Measurements from ENCODE around the gene ATAD3A.
A peak's percentile ranks its signal among the peaks of the same experiment; 100 is the strongest.
"Not testable (repeated sequence)": the region's sequence is repeated elsewhere in the genome, so short reads cannot be mapped to it uniquely, and the experiment has no call there.

ATAD3A gene

DNA sequence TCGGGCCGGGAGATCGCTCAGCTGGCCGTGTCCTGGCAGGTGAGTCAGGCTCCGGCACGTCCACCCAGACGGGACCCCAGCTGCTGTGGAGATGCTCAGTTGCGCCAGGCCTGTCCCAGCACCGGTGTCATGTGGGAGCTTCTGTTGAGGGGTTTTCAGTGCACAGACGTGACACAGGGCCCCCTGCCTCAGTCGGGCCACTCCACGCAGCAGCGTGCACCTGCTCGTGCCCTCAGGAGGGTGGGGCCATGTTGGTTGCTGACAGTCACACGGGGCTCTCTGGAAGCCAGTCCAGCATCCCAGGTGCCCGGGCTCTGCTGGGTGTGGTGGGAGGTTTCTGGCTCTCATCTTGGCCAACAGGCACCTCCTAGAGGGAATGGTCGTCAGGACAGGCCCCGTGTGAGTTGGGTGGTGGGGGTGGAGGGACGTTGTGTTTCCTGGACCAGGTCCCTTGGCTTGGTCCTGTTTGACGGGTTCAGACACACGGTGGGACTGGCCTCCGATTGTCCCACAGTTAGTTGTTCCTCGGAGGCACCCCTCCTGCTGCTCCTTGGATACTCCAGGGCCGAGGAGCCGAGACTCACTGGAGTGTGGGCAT is 21.2 kb upstream of the ATAD3A start:
- DNase-seq: no peak

DNA sequence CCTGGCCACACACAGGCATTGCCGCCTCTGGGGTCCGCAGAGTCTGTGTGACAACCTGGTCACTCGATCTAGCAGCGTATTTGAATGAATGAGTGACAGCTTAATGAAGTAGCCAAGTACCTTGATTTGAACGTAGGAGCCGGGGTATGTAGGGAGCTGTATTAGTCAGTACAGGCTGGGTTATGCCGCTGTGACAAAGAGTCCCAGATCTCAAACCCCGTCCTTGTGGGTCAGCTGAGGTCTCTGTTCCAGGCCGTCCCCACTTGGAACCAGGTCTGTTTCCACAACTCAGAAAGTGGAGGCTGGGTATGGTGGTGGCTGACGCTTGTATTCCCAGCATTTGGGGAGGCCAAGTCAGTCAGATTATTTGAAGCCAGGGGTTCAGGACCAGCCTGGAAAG is 20.4 kb upstream of the ATAD3A start:
- no peak for DNase-seq

DNA sequence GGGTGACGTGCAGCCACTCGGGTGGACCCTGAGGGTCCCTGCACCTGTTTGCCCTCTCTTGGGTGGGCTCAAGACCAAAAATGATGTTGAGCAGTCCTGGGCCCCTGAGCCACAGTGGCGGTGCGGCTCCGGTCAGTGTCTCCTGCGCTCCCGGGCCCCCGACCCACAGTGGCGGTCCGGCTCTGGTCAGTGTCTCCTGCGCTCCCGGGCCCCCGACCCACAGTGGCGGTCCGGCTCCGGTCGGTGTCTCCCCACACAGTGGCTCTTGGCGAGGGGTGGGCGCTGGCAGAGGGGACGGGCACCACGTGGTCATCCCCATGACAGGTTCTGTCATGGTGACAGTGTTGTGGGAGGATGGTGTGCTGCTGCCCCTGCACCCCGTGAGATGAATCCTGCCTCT is 17.7 kb upstream of the ATAD3A start:
- not testable (repeated sequence) for DNase-seq

DNA sequence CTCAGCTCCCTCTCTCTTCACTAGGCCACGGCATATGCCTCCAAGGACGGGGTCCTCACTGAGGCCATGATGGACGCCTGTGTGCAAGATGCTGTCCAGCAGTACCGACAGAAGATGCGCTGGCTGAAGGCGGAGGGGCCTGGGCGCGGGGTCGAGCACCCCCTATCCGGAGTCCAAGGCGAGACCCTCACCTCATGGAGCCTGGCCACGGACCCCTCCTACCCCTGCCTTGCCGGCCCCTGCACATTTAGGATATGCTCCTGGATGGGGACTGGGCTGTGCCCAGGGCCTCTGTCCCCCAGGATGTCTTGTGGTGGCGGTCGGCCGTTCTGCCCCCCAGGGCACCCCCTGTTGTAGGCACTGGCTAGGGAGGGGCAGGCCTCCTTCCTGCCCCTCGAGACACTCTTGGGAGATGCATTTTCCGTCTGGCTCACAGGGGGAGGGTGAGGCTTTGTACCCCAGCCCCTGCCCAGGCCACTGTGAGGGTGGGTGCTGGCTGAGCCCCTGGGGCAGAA is 16.4 kb upstream of the ATAD3A start:
- not testable (repeated sequence) for DNase-seq

- DNase-seq: peak; percentile 83
Measured at GRCh38 chr1:1504777-1505365, 7.1 kb upstream of the ATAD3A start.

DNA sequence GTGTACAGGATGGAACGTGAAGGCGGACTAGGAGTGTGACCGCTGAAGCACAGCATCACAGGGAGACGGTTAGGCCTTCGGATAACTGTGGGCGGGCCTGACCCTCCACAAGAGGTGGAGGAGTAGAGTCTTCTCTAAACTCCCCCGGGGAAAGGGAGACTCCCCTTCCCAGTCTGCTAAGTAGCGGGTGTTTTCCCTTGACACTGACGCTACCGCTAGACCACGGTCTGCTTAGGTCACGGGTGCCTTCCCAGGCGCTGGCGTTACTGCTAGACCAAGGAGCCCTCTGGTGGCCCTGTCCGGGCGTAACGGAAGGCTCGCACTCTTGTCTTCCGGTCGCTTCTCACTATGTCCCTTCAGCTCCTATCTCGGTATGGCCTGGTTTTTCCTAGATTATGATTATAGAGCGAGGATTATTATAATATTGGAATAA is 6.6 kb upstream of the ATAD3A start:
- peak; percentile 44 for DNase-seq

DNA sequence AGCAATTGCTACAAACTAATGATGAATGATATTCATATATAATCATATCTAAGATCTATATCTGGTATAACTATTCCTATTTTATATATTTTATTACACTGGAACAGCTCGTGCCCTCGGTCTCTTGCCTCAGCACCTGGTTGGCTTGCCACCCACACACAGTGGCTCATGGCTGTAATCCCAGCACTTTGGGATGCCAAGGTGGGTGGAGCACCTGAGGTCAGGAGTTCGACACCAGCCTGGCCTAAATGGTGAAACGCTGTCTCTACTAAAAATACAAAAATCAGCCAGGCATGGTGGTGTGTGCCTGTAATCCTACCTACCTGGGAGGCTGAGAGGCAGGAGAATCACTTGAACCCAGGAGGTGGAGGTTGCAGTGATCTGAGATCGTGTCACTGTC is 6.2 kb upstream of the ATAD3A start:
- DNase-seq: not testable (repeated sequence)

DNA sequence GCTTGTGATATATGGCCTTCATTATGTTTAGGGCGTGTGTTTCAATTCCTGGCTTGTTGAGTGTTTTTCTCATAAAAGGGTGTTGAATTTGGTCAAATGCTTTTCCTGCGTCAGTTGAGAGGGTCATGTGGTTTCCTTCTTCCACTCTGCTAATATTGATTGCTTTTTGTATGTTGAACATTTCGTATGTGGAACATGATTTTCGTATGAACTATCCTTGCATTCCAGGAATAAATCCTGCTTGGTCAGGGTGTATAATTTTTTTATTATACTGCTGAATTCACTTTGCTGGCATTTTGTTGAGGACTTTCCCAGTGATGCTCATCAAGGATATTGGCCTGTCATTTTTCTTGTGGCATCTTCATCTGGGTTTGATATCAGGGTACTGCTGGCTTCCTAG is 4.7 kb upstream of the ATAD3A start:
- DNase-seq: no peak

DNA sequence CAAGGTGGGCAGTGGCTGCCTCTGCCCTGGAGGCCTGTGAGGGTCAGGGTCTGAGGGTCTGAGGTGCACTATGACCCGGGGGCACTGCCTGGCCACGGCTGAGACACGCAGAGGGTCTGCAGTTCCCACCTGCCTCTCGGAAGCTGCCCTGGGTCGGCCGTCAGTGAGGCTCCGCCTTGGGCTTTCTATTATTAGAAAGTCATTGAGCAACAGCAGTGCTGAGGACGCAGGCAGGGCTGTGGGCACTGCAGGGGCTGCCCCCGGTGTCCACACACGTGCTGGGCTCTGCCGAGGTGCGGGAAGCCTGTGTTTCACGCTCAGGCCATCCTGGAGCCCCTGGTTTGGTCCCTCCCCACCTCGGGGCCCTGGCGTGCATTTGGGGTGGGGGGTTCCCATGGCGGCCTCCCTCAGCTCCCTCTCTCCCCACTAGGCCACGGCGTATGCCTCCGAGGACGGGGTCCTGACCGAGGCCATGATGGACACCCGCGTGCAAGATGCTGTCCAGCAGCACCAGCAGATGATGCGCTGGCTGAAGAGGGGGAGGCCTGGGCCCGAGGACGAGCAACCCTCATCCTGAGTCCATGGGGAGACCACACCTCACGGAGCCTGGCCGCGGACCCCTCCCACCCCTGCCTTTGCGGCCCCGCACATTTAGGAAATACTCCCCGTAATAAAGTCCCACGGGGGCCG is 3.0 kb upstream of the ATAD3A start:
- DNase-seq: not testable (repeated sequence)

GRCh38 chr1:1509465-1509850 is 2.5 kb upstream of the ATAD3A start:
- DNase-seq: not testable (repeated sequence)

- peak; percentile 37 for DNase-seq
Measured at GRCh38 chr1:1510912-1511532, 940 bp upstream of the ATAD3A start.

DNA sequence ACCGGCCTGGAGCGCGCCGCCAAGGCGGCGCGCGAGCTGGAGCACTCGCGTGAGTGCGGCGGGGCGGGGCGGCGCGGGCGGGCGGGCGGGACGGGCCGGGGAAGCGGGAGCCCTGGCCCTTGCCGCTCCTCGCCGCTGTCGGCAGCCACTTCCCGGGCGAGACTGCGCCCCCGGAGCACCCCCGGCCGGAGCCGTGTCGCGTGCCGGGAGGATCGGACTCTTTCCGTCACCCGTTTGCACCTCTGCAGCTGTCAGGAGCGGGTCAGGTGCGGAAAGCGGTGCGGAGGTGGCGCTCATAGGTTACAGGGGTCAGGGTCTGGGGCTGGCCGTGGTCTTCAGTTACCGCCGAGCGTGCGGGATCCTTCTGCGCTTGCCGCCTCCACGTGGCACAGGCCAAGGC is 463 bp downstream of the ATAD3A start:
- peak; percentile 31 for DNase-seq

DNA sequence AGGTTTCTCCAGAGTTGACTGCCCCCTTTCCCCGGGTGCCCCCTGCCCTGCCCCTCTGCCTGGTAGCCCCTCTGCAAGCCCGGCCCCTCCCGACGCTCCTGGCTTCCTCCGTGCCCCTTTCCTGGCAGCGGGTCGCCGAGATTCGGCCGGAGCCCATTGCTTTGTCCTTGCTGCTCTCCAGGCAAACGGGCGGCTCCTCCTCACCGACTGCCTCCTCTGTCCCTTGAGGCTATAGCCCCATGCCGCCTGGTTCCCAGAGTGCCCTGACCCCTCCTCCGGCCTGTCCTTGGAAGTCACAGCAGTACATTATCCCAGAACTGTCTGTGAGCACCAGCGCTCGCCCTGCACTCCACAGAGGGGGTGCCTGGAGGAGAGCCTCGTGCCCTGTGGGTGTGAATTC is 1.7 kb downstream of the ATAD3A start:
- DNase-seq: not testable (repeated sequence)

DNA sequence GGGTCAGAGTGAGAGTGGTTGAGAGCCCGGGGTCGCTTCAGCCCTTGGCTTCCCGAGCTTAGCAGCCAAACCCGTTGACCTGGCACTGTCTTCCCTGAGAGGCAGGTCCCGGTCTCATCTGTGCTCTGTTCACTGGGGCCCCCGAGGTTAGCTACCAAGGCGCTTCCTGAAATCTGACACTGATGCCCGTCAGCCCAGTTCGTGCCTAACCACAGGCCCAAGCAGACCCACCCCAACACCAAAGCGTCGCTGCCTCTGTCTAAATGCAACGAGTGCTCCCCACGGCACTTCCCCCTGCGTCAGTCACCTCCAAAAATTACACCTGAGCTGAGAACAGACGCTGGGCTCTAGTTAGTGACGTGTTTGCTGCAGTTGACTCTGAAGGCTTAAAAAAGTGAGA is 2.4 kb downstream of the ATAD3A start:
- DNase-seq: not testable (repeated sequence)

- DNase-seq: not testable (repeated sequence)
Measured at GRCh38 chr1:1516923-1517322, 5.0 kb downstream of the ATAD3A start.

GRCh38 chr1:1517973-1518620 is 6.1 kb downstream of the ATAD3A start:
- no peak for DNase-seq

GRCh38 chr1:1518621-1519007 is 6.7 kb downstream of the ATAD3A start:
- DNase-seq: not testable (repeated sequence)

- not testable (repeated sequence) for DNase-seq
Measured at GRCh38 chr1:1519805-1520505, 8.0 kb downstream of the ATAD3A start.

- DNase-seq: no peak
Measured at GRCh38 chr1:1521331-1521730, 9.4 kb downstream of the ATAD3A start.

GRCh38 chr1:1522536-1522935 is 10.6 kb downstream of the ATAD3A start:
- not testable (repeated sequence) for DNase-seq

- DNase-seq: not testable (repeated sequence)
Measured at GRCh38 chr1:1523226-1523625, 11.3 kb downstream of the ATAD3A start.

DNA sequence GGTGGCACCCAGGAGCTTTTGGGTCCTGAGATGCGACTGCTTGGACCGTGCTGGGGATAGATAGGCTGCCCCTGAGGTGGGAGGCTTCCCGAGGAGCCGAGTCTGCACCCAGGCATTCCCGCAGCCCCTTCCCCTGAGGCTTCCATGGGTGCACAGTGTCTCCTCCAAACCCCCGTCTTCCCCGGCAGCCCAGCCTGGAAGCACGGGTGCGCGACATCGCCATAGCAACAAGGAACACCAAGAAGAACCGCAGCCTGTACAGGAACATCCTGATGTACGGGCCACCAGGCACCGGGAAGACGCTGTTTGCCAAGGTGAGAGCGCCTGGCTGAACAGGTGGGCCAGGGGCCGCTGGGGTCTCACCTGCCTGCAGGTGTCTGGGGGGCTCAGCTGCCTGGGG is 11.7 kb downstream of the ATAD3A start:
- DNase-seq: not testable (repeated sequence)

Data from stimulated activated CD4-positive, alpha-beta T cell treated with anti-CD3 and anti-CD28 coated beads, Interleukin-15, amount 100 ng/mL, for 24 hours (primary cell).